SU-DHL-6 (cell line): ENCODE data around the gene ATL2.

Experiments
- EZH2phosphoT487 ChIP-seq: fragments of 200-600 bp; sonication (generic), shearing (Covaris generic); conservative IDR thresholded peaks from 2 replicates; pipeline ENCODE4 v1.6.1; 2018; ENCODE audit warnings: mild to moderate bottlenecking, antibody characterized with exemption, low read length, moderate library complexity, mixed read lengths
- TF ChIP-seq, protein P1 (sequence below): fragments of 200-600 bp; sonication (generic); IDR thresholded peaks from one replicate; pipeline ENCODE4 v1.5.1; 2017; ENCODE audit warnings: antibody characterized with exemption, mild to moderate bottlenecking, low read length, moderate library complexity; ENCODE audit not compliant: insufficient read depth, poor library complexity, severe bottlenecking

DNA sequence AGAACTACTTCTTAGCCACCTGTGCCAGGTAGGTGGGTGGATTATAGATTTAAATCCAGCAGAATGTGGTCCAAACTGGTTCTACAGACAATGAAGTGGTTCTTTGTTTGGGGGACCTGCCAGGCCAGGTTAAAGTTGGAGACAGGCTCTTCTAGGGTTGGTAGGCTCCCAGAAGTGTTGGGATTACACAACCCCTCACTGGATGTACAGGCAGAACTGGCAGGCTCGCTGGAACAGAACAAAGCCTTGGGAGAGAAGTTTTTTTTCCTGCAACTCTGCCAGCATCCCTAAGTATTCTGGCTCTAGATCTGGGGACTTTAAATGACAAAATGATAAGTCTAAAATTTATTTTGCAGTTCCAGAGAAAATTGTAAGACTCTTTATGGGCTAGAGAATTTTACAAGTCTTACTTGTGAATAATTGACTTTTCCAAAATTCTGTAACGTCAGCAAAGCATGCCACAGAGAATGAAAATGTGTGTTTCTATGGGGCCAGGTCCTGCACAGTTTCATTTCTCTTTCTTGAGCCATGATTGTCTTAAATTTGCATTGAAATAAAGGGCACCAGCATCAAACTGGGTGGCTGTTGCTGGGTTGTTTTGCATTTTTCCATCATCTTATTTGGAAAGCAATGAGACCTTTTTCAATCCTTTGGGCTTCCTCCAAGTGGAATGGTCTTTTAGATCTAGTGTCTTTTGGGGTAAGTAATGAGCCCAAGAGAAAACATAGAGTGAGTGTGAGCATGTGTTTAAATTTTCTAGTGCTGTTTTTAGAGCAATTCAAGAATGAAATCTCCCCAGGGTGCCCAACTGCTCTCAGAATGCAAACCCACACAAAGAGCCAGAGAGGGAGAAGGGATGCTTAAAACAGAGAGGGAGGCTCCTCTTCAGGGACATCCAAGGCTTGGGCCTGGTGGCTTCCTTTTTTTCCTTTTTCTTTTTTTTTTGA is 32.4 kb upstream of the ATL2 start:
- TF ChIP-seq, protein P1, sequence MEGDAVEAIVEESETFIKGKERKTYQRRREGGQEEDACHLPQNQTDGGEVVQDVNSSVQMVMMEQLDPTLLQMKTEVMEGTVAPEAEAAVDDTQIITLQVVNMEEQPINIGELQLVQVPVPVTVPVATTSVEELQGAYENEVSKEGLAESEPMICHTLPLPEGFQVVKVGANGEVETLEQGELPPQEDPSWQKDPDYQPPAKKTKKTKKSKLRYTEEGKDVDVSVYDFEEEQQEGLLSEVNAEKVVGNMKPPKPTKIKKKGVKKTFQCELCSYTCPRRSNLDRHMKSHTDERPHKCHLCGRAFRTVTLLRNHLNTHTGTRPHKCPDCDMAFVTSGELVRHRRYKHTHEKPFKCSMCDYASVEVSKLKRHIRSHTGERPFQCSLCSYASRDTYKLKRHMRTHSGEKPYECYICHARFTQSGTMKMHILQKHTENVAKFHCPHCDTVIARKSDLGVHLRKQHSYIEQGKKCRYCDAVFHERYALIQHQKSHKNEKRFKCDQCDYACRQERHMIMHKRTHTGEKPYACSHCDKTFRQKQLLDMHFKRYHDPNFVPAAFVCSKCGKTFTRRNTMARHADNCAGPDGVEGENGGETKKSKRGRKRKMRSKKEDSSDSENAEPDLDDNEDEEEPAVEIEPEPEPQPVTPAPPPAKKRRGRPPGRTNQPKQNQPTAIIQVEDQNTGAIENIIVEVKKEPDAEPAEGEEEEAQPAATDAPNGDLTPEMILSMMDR = no peak
- no peak for TF ChIP-seq EZH2phosphoT487
